Loucy (cell line): ENCODE measurements around the gene NUDT7.

Experiments used
- EZH2phosphoT487 ChIP-seq: fragments of 200-600 bp; IDR thresholded peaks from 2 replicates; pipeline ENCODE4 v1.6.1; 2018; ENCODE audit warnings: antibody characterized with exemption, mild to moderate bottlenecking, moderate library complexity, borderline replicate concordance
- TF ChIP-seq, protein P1 (sequence below): fragments of 200-600 bp; sonication (generic); conservative IDR thresholded peaks from 2 replicates; pipeline ENCODE4 v1.5.1; 2014; ENCODE audit warnings: mild to moderate bottlenecking, antibody characterized with exemption, low read length

DNA sequence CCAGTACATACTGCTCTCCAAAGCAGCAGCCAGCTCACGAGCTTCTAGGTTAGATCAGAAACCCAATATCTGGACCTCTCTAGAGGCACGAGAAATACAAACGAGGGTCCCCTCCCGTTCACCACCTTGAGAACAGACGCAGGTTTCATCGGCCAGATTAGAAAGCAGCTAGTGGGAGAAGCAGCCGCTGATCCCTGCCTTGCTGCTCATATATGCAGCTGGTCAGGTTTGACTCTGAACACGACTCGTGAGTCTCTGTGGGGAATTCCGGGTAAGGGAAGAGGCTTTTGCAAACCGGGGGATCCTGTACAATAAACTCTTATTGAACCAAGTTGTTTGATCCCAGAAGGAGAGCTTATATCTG is 67.7 kb downstream of the NUDT7 start:
- TF ChIP-seq, protein P1, sequence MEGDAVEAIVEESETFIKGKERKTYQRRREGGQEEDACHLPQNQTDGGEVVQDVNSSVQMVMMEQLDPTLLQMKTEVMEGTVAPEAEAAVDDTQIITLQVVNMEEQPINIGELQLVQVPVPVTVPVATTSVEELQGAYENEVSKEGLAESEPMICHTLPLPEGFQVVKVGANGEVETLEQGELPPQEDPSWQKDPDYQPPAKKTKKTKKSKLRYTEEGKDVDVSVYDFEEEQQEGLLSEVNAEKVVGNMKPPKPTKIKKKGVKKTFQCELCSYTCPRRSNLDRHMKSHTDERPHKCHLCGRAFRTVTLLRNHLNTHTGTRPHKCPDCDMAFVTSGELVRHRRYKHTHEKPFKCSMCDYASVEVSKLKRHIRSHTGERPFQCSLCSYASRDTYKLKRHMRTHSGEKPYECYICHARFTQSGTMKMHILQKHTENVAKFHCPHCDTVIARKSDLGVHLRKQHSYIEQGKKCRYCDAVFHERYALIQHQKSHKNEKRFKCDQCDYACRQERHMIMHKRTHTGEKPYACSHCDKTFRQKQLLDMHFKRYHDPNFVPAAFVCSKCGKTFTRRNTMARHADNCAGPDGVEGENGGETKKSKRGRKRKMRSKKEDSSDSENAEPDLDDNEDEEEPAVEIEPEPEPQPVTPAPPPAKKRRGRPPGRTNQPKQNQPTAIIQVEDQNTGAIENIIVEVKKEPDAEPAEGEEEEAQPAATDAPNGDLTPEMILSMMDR, result no peak
- TF ChIP-seq EZH2phosphoT487, result no peak
